OCI-LY7 (cell line): ENCODE results near the gene ANK3.

Experiments
- EZH2phosphoT487 ChIP-seq: fragments of 200-600 bp; sonication (generic); IDR thresholded peaks from 2 replicates; pipeline ENCODE4 v1.6.1; 2018; ENCODE audit warnings: low read depth, borderline replicate concordance, mild to moderate bottlenecking, mixed run types, antibody characterized with exemption, low read length, moderate library complexity, mixed read lengths
- TF ChIP-seq, protein P1 (sequence below): fragments of 200-600 bp; sonication (generic); conservative IDR thresholded peaks from 2 replicates; pipeline ENCODE4 v1.5.1; 2014; ENCODE audit warnings: mild to moderate bottlenecking, antibody characterized with exemption, low read length, moderate library complexity, mixed read lengths

DNA sequence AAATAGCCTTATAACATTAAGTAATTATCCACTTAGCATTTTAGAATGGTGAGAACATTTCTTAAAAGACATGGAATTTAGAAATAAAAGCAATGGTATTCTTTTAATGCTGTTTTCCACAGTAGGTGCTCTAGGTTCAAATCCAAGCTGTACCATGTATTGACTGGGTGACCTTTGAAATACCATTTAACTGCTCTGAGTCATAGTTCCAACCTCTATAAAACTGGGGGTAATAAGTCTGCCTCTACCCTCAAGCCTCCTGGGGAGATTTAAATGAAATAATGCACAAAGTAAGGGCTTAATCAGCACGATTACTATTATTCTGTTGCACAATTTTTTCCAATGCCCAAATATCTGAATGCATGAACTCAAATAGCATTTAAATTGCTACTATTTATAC, 246.9 kb downstream of the ANK3 start:
- TF ChIP-seq, protein P1, sequence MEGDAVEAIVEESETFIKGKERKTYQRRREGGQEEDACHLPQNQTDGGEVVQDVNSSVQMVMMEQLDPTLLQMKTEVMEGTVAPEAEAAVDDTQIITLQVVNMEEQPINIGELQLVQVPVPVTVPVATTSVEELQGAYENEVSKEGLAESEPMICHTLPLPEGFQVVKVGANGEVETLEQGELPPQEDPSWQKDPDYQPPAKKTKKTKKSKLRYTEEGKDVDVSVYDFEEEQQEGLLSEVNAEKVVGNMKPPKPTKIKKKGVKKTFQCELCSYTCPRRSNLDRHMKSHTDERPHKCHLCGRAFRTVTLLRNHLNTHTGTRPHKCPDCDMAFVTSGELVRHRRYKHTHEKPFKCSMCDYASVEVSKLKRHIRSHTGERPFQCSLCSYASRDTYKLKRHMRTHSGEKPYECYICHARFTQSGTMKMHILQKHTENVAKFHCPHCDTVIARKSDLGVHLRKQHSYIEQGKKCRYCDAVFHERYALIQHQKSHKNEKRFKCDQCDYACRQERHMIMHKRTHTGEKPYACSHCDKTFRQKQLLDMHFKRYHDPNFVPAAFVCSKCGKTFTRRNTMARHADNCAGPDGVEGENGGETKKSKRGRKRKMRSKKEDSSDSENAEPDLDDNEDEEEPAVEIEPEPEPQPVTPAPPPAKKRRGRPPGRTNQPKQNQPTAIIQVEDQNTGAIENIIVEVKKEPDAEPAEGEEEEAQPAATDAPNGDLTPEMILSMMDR = no peak
- TF ChIP-seq EZH2phosphoT487 = no peak
